Endothelial cell of umbilical vein (primary cell): ENCODE data around the gene RAD51B. TPM values are rescaled to one million over a fixed set of nuclear protein-coding genes. Genes with fewer than 3 reads are reported as not detected.

Experiments used
- BruUV-seq: library from RNA; stranded (reverse); fragments of 400-500 nt; replicated peaks from 2 replicates; lab custom pipeline; 2021; lab: Mats Ljungman, UMichigan
- CTCF ChIA-PET: fragments of 300-600, 350-600 bp; sonication (Branson Sonifier 250); formaldehyde crosslinking; loops from one replicate; lab custom pipeline; 2021; ENCODE audit warnings: antibody characterized with exemption, inconsistent platforms; lab: Charles Lee
- POLR2A ChIA-PET: fragments of 300-600, 350-600 bp; sonication (Branson Sonifier 250); formaldehyde crosslinking; loops from one replicate; lab custom pipeline; 2021; ENCODE audit warnings: antibody characterized with exemption, inconsistent platforms; lab: Charles Lee
- DNase-seq: peaks from one replicate; pipeline ENCODE4 v3.0.0-alpha.2; 2011; ENCODE audit warnings: low read depth, low spot score
- FAIRE-seq: peaks from 2 replicates; lab custom pipeline; 2011; peaks lifted over from hg19 to GRCh38; lab: Jason Lieb, UNC
- H2AFZ ChIP-seq: 2 replicates; pipeline ENCODE4 v1.6.0; 2012; ENCODE audit warnings: low read depth, low read length, control low read depth, inconsistent platforms
- H3K27ac ChIP-seq: 2 replicates; pipeline ENCODE4 v1.5.1; 2011; ENCODE audit warnings: low read depth, mild to moderate bottlenecking, control low read depth, low read length, moderate library complexity; ENCODE audit not compliant: insufficient read depth
- H3K27me3 ChIP-seq, 2 experiments: 2 replicates each; pipeline versions ENCODE4 v1.6.0 to v1.6.1; 2011; ENCODE audit warnings: low read length in 2 of 2, mixed read lengths in 1 of 2; ENCODE audit not compliant: control insufficient read depth in 2 of 2, insufficient read depth in 2 of 2
- H3K36me3 ChIP-seq, 2 experiments: 2 replicates in 1 of 2; 3 replicates in 1 of 2; pipeline ENCODE4 v1.5.1; 2011; ENCODE audit warnings: low read length in 2 of 2, mild to moderate bottlenecking in 1 of 2, moderate library complexity in 1 of 2; ENCODE audit not compliant: control insufficient read depth in 2 of 2, insufficient read depth in 2 of 2; ENCODE audit errors: extremely low read depth in 1 of 2
- H3K4me1 ChIP-seq: 3 replicates; pipeline ENCODE4 v1.5.1; 2011; ENCODE audit warnings: mild to moderate bottlenecking, low read length; ENCODE audit not compliant: control insufficient read depth, insufficient read depth; ENCODE audit errors: extremely low read depth
- H3K4me2 ChIP-seq: 2 replicates; pipeline ENCODE4 v1.6.1; 2011; ENCODE audit warnings: low read length, control low read depth, mixed read lengths; ENCODE audit not compliant: insufficient read depth
- H3K4me3 ChIP-seq, 3 experiments: fragments of 200-600 bp in 1 of 3; sonication (generic), shearing (Covaris generic) in 1 of 3; replicated peaks in 1 of 3; 2 replicates each; pipeline ENCODE4 v1.5.1; 2011 to 2016; ENCODE audit warnings: control low read depth in 3 of 3, low read length in 3 of 3, mild to moderate bottlenecking in 2 of 3, inconsistent platforms in 1 of 3, low read depth in 1 of 3, moderate library complexity in 1 of 3; ENCODE audit not compliant: insufficient read depth in 1 of 3
- H3K79me2 ChIP-seq: 2 replicates; pipeline ENCODE4 v1.6.0; 2012; ENCODE audit warnings: low read length, inconsistent platforms; ENCODE audit not compliant: control insufficient read depth, insufficient read depth
- H3K9ac ChIP-seq: replicated peaks from 2 replicates; pipeline ENCODE3; 2011; ENCODE audit warnings: low read length, control low read depth; ENCODE audit not compliant: insufficient read depth; ENCODE audit errors: extremely low read depth
- H3K9me1 ChIP-seq: replicated peaks from 3 replicates; pipeline ENCODE4 v1.6.0; 2011; ENCODE audit warnings: mild to moderate bottlenecking, low read length; ENCODE audit not compliant: control insufficient read depth, insufficient read depth; ENCODE audit errors: extremely low read depth
- H3K9me3 ChIP-seq: replicated peaks from 2 replicates; pipeline ENCODE4 v1.5.1; 2012; ENCODE audit warnings: low read length, inconsistent platforms; ENCODE audit not compliant: control insufficient read depth, insufficient read depth
- H4K20me1 ChIP-seq: replicated peaks from 2 replicates; pipeline ENCODE3; 2011; ENCODE audit warnings: mild to moderate bottlenecking, low read length; ENCODE audit not compliant: control insufficient read depth, insufficient read depth; ENCODE audit errors: extremely low read depth
- FOS ChIP-seq: IDR thresholded peaks from 2 replicates; pipeline ENCODE4 v1.6.1; 2011; ENCODE audit warnings: mild to moderate bottlenecking, low read length, moderate library complexity, borderline replicate concordance; ENCODE audit not compliant: insufficient read depth
- JUN ChIP-seq: IDR thresholded peaks from 2 replicates; pipeline ENCODE4 v1.6.1; 2011; ENCODE audit warnings: borderline replicate concordance, low read depth; ENCODE audit not compliant: insufficient read length, insufficient read depth
- POLR2A ChIP-seq: IDR thresholded peaks from 2 replicates; pipeline ENCODE4 v1.6.1; 2012; ENCODE audit warnings: low read depth, mild to moderate bottlenecking, control low read depth, low read length
- dilution Hi-C: fragments of 300-500 bp; cut with MboI; formaldehyde crosslinking; loops from one replicate; pipeline ENCODE4 v1.15.0; 2019; ENCODE audit warnings: low sequenced_read_pairs; ENCODE audit not compliant: extremely low pct_ligation_motif_present
- intact Hi-C: fragments of 100-400 bp; cut with micrococcal nuclease; formaldehyde crosslinking; loops from one replicate; pipeline ENCODE4 v1.10.0; 2022
- polyA plus RNA-seq, 4 experiments: library from polyadenylated mRNA; depleted of rRNA in 3 of 4; stranded (reverse) in 3 of 4; unstranded in 1 of 4; fragments of >200 nt; gene quantifications; 2 replicates each; pipeline versions ENCODE4 v1.2.1 to v1.2.3, GENCODE V29; 2011 to 2012; ENCODE audit warnings: missing spikeins in 1 of 4
- total RNA-seq: library from RNA; stranded (reverse); gene quantifications from 2 replicates; pipeline ENCODE4 v1.2.3, GENCODE V29; 2021
- TF ChIP-seq, protein P1 (sequence below), 2 donors: IDR thresholded peaks; 1 replicate in 1 of 2; 2 replicates in 1 of 2; pipeline ENCODE4 v1.5.1; 2011; ENCODE audit warnings: low read length in 2 of 2, mild to moderate bottlenecking in 2 of 2, moderate library complexity in 2 of 2, control low read depth in 1 of 2, inconsistent platforms in 1 of 2, low read depth in 1 of 2; ENCODE audit not compliant: insufficient read depth in 1 of 2; ENCODE audit errors: extremely low read depth in 1 of 2

The RAD51B gene
- total and polyA plus RNA-seq, 2 donors (not counting 3 experiments of a cell fraction or from before 2014, with no cell fraction given) = 3.9 to 19.0 TPM

- Histone ChIP-seq H3K9me3 (no peaks in the 10 kb centered on the region), H3K27ac (no peak overlapping the region), H3K9me1 (no peaks in the 10 kb centered on the region), H3K9ac (no peak overlapping the region), H2AFZ (no peak overlapping the region), H3K4me3 (no peak overlapping the region), H3K4me1 (peaks cover 8% of the 10 kb centered on the region), H4K20me1 (no peaks in the 10 kb centered on the region), H3K27me3 (no peaks in the 10 kb centered on the region), H3K79me2 (no peaks in the 10 kb centered on the region), H3K36me3 (no peaks in the 10 kb centered on the region), H3K4me2 (no peak overlapping the region)
- CTCF ChIA-PET = no interaction called here
- TF ChIP-seq POLR2A (no peak), JUN (no peak), FOS (no peak)
- DNase-seq (no peak), FAIRE-seq (no peak)
- POLR2A ChIA-PET = interaction anchor here (0.6 kb wide), 1 partner anchor 377 kb away, joined by 3 read pairs; no protein-coding TSS in a partner anchor
- dilution Hi-C loops (no loop called here), intact Hi-C loops (no loop called here)
- no TSS peak for BruUV-seq
These were observed 583.0 kb downstream of the RAD51B start for GRCh38 chr14:68402525-68403101.

DNA sequence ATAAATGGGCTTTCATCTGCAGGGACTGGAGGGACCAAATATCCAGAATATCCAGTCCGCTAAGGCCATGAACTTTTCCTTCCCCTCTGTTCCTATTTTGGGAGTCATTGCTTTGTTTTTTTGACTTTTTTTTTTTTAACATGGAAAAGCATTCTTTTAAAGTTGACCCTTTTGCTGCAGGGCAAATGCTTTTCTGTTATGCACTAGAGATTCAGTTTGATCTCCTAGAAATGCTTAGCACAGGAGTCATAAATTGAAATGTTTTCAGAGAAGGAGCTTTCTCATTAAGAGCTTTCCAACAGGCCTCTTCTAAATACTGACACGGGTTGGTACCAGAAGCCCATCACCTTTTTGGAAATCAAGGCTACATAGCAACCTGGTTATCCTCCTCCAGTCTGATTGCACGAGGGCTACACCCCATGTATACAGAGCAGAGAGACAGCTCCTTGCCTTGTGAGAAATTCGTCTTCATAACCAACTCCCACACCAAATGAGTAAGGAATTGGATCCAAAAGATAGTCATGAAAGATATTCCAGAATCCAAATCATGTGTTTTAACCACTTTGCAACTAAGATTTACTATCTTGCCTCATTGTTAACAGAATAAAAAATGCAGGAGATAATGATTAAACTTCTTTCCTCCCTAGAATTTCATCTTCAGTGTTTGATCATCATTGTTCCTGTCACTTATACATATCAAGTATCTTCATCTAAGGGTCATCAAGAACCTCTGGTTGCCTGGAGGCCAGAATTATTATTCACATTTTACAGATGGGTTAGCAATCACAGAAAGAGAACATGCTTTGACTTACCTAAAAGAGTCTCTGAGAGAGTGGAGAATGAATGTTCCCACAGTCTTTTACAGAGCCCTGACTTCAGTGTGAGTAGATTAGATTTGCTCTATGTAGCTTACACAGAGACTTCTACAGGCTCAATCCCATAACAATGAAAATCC lies 583.9 kb downstream of the RAD51B start:
- H3K9me1 ChIP-seq = no peaks in the 10 kb centered on the region
- no peaks in the 10 kb centered on the region for H3K36me3 ChIP-seq
- no peak overlapping the region for H3K4me2 ChIP-seq
- peak; percentile 84 for DNase-seq
- no peak for FAIRE-seq
- ChIA-PET CTCF (interaction anchor here (2.0 kb wide), 1 partner anchor 11 kb away, joined by 7 read pairs; no protein-coding TSS in a partner anchor), POLR2A (interaction anchor here (0.7 kb wide), 3 partner anchors 9 to 611 kb away, joined by 3 to 4 read pairs (median 4); no protein-coding TSS in a partner anchor)
- H3K4me1 ChIP-seq = peaks cover 8% of the 10 kb centered on the region
- H3K9me3 ChIP-seq = no peaks in the 10 kb centered on the region
- H3K27ac ChIP-seq = no peak overlapping the region
- H2AFZ ChIP-seq = no peak overlapping the region
- H3K79me2 ChIP-seq = no peaks in the 10 kb centered on the region
- no TSS peak for BruUV-seq
- H4K20me1 ChIP-seq = no peaks in the 10 kb centered on the region
- dilution Hi-C loops = no loop called here
- H3K4me3 ChIP-seq = no peak overlapping the region
- TF ChIP-seq, protein P1, sequence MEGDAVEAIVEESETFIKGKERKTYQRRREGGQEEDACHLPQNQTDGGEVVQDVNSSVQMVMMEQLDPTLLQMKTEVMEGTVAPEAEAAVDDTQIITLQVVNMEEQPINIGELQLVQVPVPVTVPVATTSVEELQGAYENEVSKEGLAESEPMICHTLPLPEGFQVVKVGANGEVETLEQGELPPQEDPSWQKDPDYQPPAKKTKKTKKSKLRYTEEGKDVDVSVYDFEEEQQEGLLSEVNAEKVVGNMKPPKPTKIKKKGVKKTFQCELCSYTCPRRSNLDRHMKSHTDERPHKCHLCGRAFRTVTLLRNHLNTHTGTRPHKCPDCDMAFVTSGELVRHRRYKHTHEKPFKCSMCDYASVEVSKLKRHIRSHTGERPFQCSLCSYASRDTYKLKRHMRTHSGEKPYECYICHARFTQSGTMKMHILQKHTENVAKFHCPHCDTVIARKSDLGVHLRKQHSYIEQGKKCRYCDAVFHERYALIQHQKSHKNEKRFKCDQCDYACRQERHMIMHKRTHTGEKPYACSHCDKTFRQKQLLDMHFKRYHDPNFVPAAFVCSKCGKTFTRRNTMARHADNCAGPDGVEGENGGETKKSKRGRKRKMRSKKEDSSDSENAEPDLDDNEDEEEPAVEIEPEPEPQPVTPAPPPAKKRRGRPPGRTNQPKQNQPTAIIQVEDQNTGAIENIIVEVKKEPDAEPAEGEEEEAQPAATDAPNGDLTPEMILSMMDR (IDR thresholded peaks at IDR 0.05; ENCODE audit: extremely low read depth in 1 of 2, insufficient read depth in 1 of 2, low read depth in 1 of 2, low read length in 2 of 2) = no peak
- H3K27me3 ChIP-seq = no peaks in the 10 kb centered on the region
- intact Hi-C loops = no loop called here
- no peak overlapping the region for H3K9ac ChIP-seq
